GM10248 (cell line): ENCODE measurements around the gene AIG1.

Experiments
- CTCF ChIA-PET: fragments of 300-600 bp; sonication (Branson Sonifier 250); formaldehyde crosslinking; extraction: SDS; loops from one replicate; lab custom pipeline; 2021; ENCODE audit warnings: antibody characterized with exemption; lab: Yijun Ruan, JAX
- POLR2A ChIA-PET: fragments of 350-650 bp; sonication (Branson Sonifier 250); formaldehyde crosslinking; extraction: SDS; loops from one replicate; lab custom pipeline; 2020; ENCODE audit warnings: antibody characterized with exemption; lab: Yijun Ruan, JAX
- DNase-seq: peaks from one replicate; pipeline ENCODE4 v3.0.0; 2012; ENCODE audit errors: extremely low spot score
- CTCF ChIP-seq: IDR thresholded peaks from 2 replicates; pipeline ENCODE4 v1.5.1; 2012; ENCODE audit warnings: mild to moderate bottlenecking, low read depth; ENCODE audit errors: extremely low read depth, missing control alignments, control extremely low read depth

AIG1 gene

GRCh38 chr6:143060354-143060805 is 309 bp upstream of the AIG1 start:
- peak; percentile 84 for DNase-seq
- POLR2A ChIA-PET: no interaction called here
- TF ChIP-seq CTCF: peak; percentile 28
- CTCF ChIA-PET: interaction anchor here (1.1 to 1.6 kb wide), 3 partner anchors 14 to 369 kb away, joined by 3 read pairs; no protein-coding TSS in a partner anchor

GRCh38 chr6:143061597-143062385 is 1.1 kb downstream of the AIG1 start:
- ChIA-PET CTCF (interaction anchor here (0.9 kb wide), 1 partner anchor 25 kb away, joined by 3 read pairs; no protein-coding TSS in a partner anchor), POLR2A (interaction anchor here (0.7 kb wide), 1 partner anchor 1250 kb away, joined by 4 read pairs; no protein-coding TSS in a partner anchor)
- TF ChIP-seq CTCF: no peak
- DNase-seq: no peak

GRCh38 chr6:143062551-143062950 is 1.9 kb downstream of the AIG1 start:
- TF ChIP-seq CTCF: no peak
- DNase-seq: no peak
- ChIA-PET CTCF (interaction anchor here (1.1 kb wide), 1 partner anchor 451 kb away, joined by 3 read pairs; no protein-coding TSS in a partner anchor), POLR2A (no interaction called here)

GRCh38 chr6:143063631-143064030 is 2.9 kb downstream of the AIG1 start:
- ChIA-PET CTCF (interaction anchor here (1.1 to 1.2 kb wide), 2 partner anchors 371 to 450 kb away, joined by 3 to 4 read pairs; no protein-coding TSS in a partner anchor), POLR2A (no interaction called here)
- DNase-seq: no peak
- TF ChIP-seq CTCF: no peak

GRCh38 chr6:143064271-143064670 is 3.6 kb downstream of the AIG1 start:
- DNase-seq: no peak
- ChIA-PET POLR2A (no interaction called here), CTCF (interaction anchor here (1.1 to 1.7 kb wide), 3 partner anchors 9 to 372 kb away, joined by 3 to 4 read pairs (median 4); no protein-coding TSS in a partner anchor)
- TF ChIP-seq CTCF: no peak

- TF ChIP-seq CTCF: no peak
- ChIA-PET CTCF (interaction anchor here (0.8 to 1.7 kb wide), 6 partner anchors 9 to 373 kb away, joined by 3 to 4 read pairs (median 3); no protein-coding TSS in a partner anchor), POLR2A (no interaction called here)
- DNase-seq: no peak
Observed at GRCh38 chr6:143064951-143065683, 4.4 kb downstream of the AIG1 start.
